Measurements from ENCODE around the gene PAF1. TPM values are rescaled to one million over a fixed set of nuclear protein-coding genes. Genes with fewer than 3 reads are reported as not detected.

The PAF1 gene
- polyA plus RNA-seq, 1 donor from 2014 or later: 37.3 TPM

DNA sequence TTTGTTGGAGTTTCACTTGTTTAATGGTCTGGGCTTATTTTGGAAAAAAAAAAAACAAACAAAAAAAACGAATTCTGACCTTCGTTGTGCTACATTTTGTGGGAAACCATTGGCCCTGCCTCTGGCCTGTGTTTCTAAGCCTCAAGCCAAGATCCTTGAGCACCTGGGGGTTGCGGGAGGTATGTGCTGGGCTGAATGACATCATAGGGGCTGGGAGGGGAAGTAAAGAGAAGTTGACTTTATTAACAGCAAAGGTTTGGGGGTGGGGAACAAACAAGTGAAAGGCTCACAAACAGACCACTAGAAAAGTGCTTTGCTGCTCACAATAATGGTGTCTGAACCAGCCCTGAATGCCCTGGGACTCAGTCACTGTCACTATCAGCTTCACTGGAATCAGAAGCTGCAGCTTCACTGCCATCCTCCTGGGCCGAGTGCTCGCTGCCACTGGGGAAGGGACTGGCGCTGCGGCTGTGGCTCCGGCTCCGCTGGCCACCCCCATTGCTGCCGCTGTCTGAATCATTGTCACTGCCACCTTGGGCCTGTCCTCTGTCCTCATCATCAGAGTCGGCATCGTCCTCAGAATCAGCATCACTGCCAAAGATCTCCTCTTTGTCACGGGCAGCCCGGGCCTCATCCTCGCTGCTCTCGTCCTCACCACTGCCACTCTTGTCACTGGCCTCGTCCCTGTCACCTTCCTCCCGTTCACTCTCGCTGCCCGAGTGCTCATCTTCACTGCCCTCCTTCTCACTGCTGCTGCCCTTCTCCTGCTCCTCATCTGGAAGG lies 5.1 kb downstream of the PAF1 start:
- no peaks in the 10 kb centered on the region for H3K9me3 ChIP-seq (ENCODE audit: low read length)
- H3F3A ChIP-seq (ENCODE audit: insufficient read depth, low read length, poor library complexity, severe bottlenecking): no peaks in the 10 kb centered on the region
- TF ChIP-seq, protein P1, sequence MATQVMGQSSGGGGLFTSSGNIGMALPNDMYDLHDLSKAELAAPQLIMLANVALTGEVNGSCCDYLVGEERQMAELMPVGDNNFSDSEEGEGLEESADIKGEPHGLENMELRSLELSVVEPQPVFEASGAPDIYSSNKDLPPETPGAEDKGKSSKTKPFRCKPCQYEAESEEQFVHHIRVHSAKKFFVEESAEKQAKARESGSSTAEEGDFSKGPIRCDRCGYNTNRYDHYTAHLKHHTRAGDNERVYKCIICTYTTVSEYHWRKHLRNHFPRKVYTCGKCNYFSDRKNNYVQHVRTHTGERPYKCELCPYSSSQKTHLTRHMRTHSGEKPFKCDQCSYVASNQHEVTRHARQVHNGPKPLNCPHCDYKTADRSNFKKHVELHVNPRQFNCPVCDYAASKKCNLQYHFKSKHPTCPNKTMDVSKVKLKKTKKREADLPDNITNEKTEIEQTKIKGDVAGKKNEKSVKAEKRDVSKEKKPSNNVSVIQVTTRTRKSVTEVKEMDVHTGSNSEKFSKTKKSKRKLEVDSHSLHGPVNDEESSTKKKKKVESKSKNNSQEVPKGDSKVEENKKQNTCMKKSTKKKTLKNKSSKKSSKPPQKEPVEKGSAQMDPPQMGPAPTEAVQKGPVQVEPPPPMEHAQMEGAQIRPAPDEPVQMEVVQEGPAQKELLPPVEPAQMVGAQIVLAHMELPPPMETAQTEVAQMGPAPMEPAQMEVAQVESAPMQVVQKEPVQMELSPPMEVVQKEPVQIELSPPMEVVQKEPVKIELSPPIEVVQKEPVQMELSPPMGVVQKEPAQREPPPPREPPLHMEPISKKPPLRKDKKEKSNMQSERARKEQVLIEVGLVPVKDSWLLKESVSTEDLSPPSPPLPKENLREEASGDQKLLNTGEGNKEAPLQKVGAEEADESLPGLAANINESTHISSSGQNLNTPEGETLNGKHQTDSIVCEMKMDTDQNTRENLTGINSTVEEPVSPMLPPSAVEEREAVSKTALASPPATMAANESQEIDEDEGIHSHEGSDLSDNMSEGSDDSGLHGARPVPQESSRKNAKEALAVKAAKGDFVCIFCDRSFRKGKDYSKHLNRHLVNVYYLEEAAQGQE (IDR thresholded peaks at IDR 0.05; ENCODE audit: borderline replicate concordance): no peak
- no peak for TF ChIP-seq SMC3 (conservative IDR thresholded peaks at IDR 0.05; ENCODE audit: poor library complexity)
- TF ChIP-seq EZH2 (IDR thresholded peaks at IDR 0.05; ENCODE audit: borderline replicate concordance, insufficient read depth, low read length, poor library complexity, severe bottlenecking): no peak
- no peaks in the 10 kb centered on the region for H3K9me2 ChIP-seq (ENCODE audit: insufficient read depth, low read length)
- H3K27ac ChIP-seq (ENCODE audit: low read length): no peak overlapping the region
- H2AFZ ChIP-seq (ENCODE audit: low read depth, low read length): no peak overlapping the region
- H4K20me1 ChIP-seq (ENCODE audit: insufficient read depth): no peaks in the 10 kb centered on the region
- H3K4me2 ChIP-seq (ENCODE audit: low read length): no peak overlapping the region
- no peaks in the 10 kb centered on the region for H3K27me3 ChIP-seq (ENCODE audit: insufficient read depth, low read depth, low read length)
- no peak overlapping the region for H3K4me3 ChIP-seq (ENCODE audit: low read length)
- H3K79me2 ChIP-seq (replicated peaks; ENCODE audit: insufficient read depth, low read length): peaks cover 12% of the 10 kb centered on the region
- no peaks in the 10 kb centered on the region for H3K36me3 ChIP-seq (ENCODE audit: insufficient read depth, low read length)
- no peak overlapping the region for H3K9ac ChIP-seq (ENCODE audit: low read length)

DNA sequence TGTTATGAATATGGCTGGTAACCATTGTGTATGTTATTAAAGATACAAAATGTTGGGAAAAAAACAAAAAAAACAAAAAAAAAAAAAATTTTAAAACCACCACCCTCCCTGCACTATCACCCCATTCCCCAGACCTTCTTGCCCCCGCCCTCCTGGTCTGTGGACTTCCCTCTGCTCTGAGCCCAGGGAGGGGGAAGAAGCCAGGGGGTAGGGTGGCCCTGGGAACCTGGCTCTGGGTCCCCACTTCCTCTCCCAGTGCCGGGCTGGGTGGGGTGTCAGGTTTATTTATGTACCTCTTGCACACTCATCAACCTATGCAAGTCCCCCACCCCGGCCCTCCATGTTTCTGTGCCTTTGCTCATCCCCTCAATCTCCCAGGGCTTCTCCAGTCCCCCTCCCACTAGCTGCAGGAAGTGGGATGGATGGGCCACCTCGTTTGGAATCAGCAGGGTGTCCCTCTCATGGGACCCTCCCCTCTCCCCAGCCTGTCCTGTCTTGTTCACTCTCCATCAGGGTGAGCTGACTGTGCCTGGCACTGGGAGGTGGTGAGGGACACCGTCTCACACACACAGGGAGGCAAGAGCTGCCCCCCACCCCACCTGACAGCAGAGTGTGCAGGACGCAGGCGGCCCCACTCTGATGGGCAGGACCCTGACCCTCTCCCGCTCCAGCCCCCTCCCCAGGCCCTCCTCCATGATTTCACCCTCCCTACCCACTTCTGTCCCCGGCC lies 5.9 kb downstream of the PAF1 start:
- no peak overlapping the region for H3K4me2 ChIP-seq (ENCODE audit: low read length)

More for the DNA sequence above, 5.9 kb downstream of the PAF1 start:
- no peaks in the 10 kb centered on the region for H4K20me1 ChIP-seq (ENCODE audit: insufficient read depth)
- H3K36me3 ChIP-seq (ENCODE audit: insufficient read depth, low read length): no peaks in the 10 kb centered on the region
- no peak overlapping the region for H3K4me3 ChIP-seq (ENCODE audit: low read length)
- no peak overlapping the region for H3K9ac ChIP-seq (ENCODE audit: low read length)
- H3F3A ChIP-seq (ENCODE audit: insufficient read depth, low read length, poor library complexity, severe bottlenecking): no peaks in the 10 kb centered on the region
- H3K9me3 ChIP-seq (ENCODE audit: low read length): no peaks in the 10 kb centered on the region
- peaks cover 9% of the 10 kb centered on the region for H3K79me2 ChIP-seq (replicated peaks; ENCODE audit: insufficient read depth, low read length)
- no peak overlapping the region for H2AFZ ChIP-seq (ENCODE audit: low read depth, low read length)
- H3K27me3 ChIP-seq (ENCODE audit: insufficient read depth, low read depth, low read length): no peaks in the 10 kb centered on the region
- TF ChIP-seq TAF1 (IDR thresholded peaks at IDR 0.05; ENCODE audit: low read depth) (no peak), POLR2AphosphoS5 (IDR thresholded peaks at IDR 0.05) (no peak), EP300 (conservative IDR thresholded peaks at IDR 0.05; ENCODE audit: poor library complexity, severe bottlenecking) (no peak), RAD21 (conservative IDR thresholded peaks at IDR 0.05) (no peak), MXI1 (conservative IDR thresholded peaks at IDR 0.05; ENCODE audit: poor library complexity, severe bottlenecking) (no peak), EZH2 (IDR thresholded peaks at IDR 0.05; ENCODE audit: borderline replicate concordance, insufficient read depth, low read length, poor library complexity, severe bottlenecking) (no peak), SMC3 (conservative IDR thresholded peaks at IDR 0.05; ENCODE audit: poor library complexity) (no peak)
- TF ChIP-seq, protein P1 (IDR thresholded peaks at IDR 0.05; ENCODE audit: borderline replicate concordance): no peak
- TF ChIP-seq, protein P2, sequence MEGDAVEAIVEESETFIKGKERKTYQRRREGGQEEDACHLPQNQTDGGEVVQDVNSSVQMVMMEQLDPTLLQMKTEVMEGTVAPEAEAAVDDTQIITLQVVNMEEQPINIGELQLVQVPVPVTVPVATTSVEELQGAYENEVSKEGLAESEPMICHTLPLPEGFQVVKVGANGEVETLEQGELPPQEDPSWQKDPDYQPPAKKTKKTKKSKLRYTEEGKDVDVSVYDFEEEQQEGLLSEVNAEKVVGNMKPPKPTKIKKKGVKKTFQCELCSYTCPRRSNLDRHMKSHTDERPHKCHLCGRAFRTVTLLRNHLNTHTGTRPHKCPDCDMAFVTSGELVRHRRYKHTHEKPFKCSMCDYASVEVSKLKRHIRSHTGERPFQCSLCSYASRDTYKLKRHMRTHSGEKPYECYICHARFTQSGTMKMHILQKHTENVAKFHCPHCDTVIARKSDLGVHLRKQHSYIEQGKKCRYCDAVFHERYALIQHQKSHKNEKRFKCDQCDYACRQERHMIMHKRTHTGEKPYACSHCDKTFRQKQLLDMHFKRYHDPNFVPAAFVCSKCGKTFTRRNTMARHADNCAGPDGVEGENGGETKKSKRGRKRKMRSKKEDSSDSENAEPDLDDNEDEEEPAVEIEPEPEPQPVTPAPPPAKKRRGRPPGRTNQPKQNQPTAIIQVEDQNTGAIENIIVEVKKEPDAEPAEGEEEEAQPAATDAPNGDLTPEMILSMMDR (IDR thresholded peaks at IDR 0.05; ENCODE audit: poor library complexity, severe bottlenecking): no peak
- H3K27ac ChIP-seq (ENCODE audit: low read length): no peak overlapping the region
- H3K9me2 ChIP-seq (ENCODE audit: insufficient read depth, low read length): no peaks in the 10 kb centered on the region

All from neural cell (in vitro differentiated cells).